Nephron (organoid): Measurements from ENCODE around the gene MIDN.

Experiments
- H3K27ac Mint-ChIP-seq, 3 experiments: 2 replicates each; pipeline ENCODE4 v1.8.0; 2020; ENCODE audit warnings: mixed read lengths in 3 of 3, mild to moderate bottlenecking in 2 of 3, moderate library complexity in 1 of 3
- H3K27me3 Mint-ChIP-seq: 2 replicates; pipeline ENCODE4 v1.8.0; 2021; ENCODE audit warnings: low read depth, mild to moderate bottlenecking, moderate library complexity, mixed read lengths
- H3K36me3 Mint-ChIP-seq: 2 replicates; pipeline ENCODE4 v1.8.0; 2020; ENCODE audit warnings: low read depth, mixed read lengths
- H3K4me1 Mint-ChIP-seq: 2 replicates; pipeline ENCODE4 v1.8.0; 2020; ENCODE audit warnings: mixed read lengths
- H3K4me3 Mint-ChIP-seq, 3 experiments: 2 replicates each; pipeline ENCODE4 v1.8.0; 2020; ENCODE audit warnings: mild to moderate bottlenecking in 3 of 3, mixed read lengths in 3 of 3, moderate library complexity in 2 of 3
- H3K9me3 Mint-ChIP-seq: 2 replicates; pipeline ENCODE4 v1.8.0; 2020; ENCODE audit warnings: mixed read lengths
- TF ChIP-seq, protein P1 (sequence below), 3 experiments: fragments of 200-600 bp; sonication (generic); IDR thresholded peaks; one replicate each; pipeline ENCODE4 v1.5.0; 2021; ENCODE audit warnings: antibody characterized with exemption in 3 of 3; ENCODE audit not compliant: unreplicated experiment in 3 of 3

MIDN gene

GRCh38 chr19:1239420-1239795, 9.0 kb upstream of the MIDN start:
- TF ChIP-seq, protein P1, sequence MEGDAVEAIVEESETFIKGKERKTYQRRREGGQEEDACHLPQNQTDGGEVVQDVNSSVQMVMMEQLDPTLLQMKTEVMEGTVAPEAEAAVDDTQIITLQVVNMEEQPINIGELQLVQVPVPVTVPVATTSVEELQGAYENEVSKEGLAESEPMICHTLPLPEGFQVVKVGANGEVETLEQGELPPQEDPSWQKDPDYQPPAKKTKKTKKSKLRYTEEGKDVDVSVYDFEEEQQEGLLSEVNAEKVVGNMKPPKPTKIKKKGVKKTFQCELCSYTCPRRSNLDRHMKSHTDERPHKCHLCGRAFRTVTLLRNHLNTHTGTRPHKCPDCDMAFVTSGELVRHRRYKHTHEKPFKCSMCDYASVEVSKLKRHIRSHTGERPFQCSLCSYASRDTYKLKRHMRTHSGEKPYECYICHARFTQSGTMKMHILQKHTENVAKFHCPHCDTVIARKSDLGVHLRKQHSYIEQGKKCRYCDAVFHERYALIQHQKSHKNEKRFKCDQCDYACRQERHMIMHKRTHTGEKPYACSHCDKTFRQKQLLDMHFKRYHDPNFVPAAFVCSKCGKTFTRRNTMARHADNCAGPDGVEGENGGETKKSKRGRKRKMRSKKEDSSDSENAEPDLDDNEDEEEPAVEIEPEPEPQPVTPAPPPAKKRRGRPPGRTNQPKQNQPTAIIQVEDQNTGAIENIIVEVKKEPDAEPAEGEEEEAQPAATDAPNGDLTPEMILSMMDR (IDR thresholded peaks at IDR 0.05; ENCODE audit: unreplicated experiment in 3 of 3), result no peak
- Mint-ChIP-seq H3K4me1 (peaks cover 21% of the 10 kb centered on the region), H3K27ac (peak overlapping the region; percentile 45 to 77 (median 74)), H3K27me3 (no peaks in the 10 kb centered on the region), H3K36me3 (no peaks in the 10 kb centered on the region), H3K4me3 (peak overlapping the region; percentile 82 to 86 (median 86)), H3K9me3 (no peaks in the 10 kb centered on the region)

GRCh38 chr19:1239796-1240737, 8.3 kb upstream of the MIDN start:
- TF ChIP-seq, protein P1 (IDR thresholded peaks at IDR 0.05; ENCODE audit: unreplicated experiment in 3 of 3), result peak; percentile 92 to 98 (median 94)
- Mint-ChIP-seq H3K4me1 (peaks cover 25% of the 10 kb centered on the region), H3K36me3 (no peaks in the 10 kb centered on the region), H3K27me3 (no peaks in the 10 kb centered on the region), H3K27ac (no peak overlapping the region), H3K9me3 (no peaks in the 10 kb centered on the region), H3K4me3 (peak overlapping the region; percentile 82 to 89 (median 86))

- no peaks in the 10 kb centered on the region for H3K27me3 Mint-ChIP-seq
- peak overlapping the region; percentile 82 to 85 (median 85) for H3K27ac Mint-ChIP-seq
- H3K36me3 Mint-ChIP-seq, result no peaks in the 10 kb centered on the region
- TF ChIP-seq, protein P1 (IDR thresholded peaks at IDR 0.05; ENCODE audit: unreplicated experiment in 3 of 3), result no peak
- H3K4me1 Mint-ChIP-seq, result peaks cover 25% of the 10 kb centered on the region
- peak overlapping the region; percentile 82 to 89 (median 84) for H3K4me3 Mint-ChIP-seq
- H3K9me3 Mint-ChIP-seq, result no peaks in the 10 kb centered on the region
These were observed 7.5 kb upstream of the MIDN start for GRCh38 chr19:1240925-1241324.

GRCh38 chr19:1241417-1242095, 6.8 kb upstream of the MIDN start, which contains the start of gene ATP5F1D:
Gene ATP5F1D (plus strand): TSS chr19:1241751. CDS start chr19:1241851, 100 bp downstream.
- Mint-ChIP-seq H3K4me3 (peak within 1 kb of the TSS; percentile 84 to 89 (median 85)), H3K27me3 (no peaks in the 10 kb centered on the region), H3K9me3 (no peaks in the 10 kb centered on the region), H3K27ac (peak within 1 kb of the TSS; percentile 82 to 85 (median 85)), H3K4me1 (peaks cover 25% of the 10 kb centered on the region), H3K36me3 (no peaks in the 10 kb centered on the region)
- TF ChIP-seq, protein P1 (IDR thresholded peaks at IDR 0.05; ENCODE audit: unreplicated experiment in 3 of 3), result no peak

GRCh38 chr19:1243768-1244692, 4.4 kb upstream of the MIDN start:
- Mint-ChIP-seq H3K27me3 (no peaks in the 10 kb centered on the region), H3K9me3 (no peaks in the 10 kb centered on the region), H3K4me1 (peaks cover 17% of the 10 kb centered on the region), H3K36me3 (no peaks in the 10 kb centered on the region), H3K27ac (peak overlapping the region; percentile 87 to 98 (median 94)), H3K4me3 (peak overlapping the region; percentile 84 to 87 (median 85))
- TF ChIP-seq, protein P1 (IDR thresholded peaks at IDR 0.05; ENCODE audit: unreplicated experiment in 3 of 3), result peak; percentile 89 to 96 (median 93)
